H1 (cell line): ENCODE results near the gene ATE1.

Experiments used
- KDM1A ChIP-seq: fragments of 200-600, 300-600 bp; sonication (generic); IDR thresholded peaks from 2 replicates; pipeline ENCODE4 v1.7.1; 2016; ENCODE audit warnings: mild to moderate bottlenecking, low read length, borderline replicate concordance
- POLR2AphosphoS5 ChIP-seq: IDR thresholded peaks from 2 replicates; pipeline ENCODE4 v1.6.1; 2011; ENCODE audit warnings: low read depth, low read length
- TAF1 ChIP-seq: IDR thresholded peaks from 2 replicates; pipeline ENCODE4 v1.6.1; 2011; ENCODE audit warnings: mild to moderate bottlenecking, low read depth, low read length
- TF ChIP-seq, protein P1 (sequence below), 3 experiments: IDR thresholded peaks; 1 replicate in 2 of 3; 2 replicates in 1 of 3; pipeline versions ENCODE4 v1.5.1 to v1.6.1; 2011; ENCODE audit warnings: low read length in 3 of 3, mild to moderate bottlenecking in 3 of 3, inconsistent platforms in 2 of 3, low read depth in 1 of 3, moderate library complexity in 1 of 3; ENCODE audit not compliant: insufficient read depth in 1 of 3; ENCODE audit errors: control extremely low read depth in 1 of 3

DNA sequence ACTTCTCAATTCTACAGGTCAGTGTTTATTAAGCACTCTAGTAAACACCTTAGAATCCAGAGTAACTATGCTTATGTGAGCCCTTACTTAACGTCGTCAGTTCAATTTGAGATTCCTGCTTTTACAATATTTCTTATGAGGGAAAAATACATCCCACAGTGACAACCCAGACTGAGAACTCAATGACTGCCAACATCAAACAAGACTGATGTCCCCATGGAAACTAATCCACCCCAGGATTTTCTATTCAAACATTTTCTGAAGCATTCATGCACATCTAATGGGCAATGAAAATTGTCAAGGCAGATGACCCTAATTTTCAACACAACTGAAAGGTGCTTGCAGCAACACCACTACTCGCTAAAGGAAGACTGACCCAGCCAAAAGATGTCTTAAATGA lies 67.0 kb downstream of the ATE1 start:
- TF ChIP-seq, protein P1, sequence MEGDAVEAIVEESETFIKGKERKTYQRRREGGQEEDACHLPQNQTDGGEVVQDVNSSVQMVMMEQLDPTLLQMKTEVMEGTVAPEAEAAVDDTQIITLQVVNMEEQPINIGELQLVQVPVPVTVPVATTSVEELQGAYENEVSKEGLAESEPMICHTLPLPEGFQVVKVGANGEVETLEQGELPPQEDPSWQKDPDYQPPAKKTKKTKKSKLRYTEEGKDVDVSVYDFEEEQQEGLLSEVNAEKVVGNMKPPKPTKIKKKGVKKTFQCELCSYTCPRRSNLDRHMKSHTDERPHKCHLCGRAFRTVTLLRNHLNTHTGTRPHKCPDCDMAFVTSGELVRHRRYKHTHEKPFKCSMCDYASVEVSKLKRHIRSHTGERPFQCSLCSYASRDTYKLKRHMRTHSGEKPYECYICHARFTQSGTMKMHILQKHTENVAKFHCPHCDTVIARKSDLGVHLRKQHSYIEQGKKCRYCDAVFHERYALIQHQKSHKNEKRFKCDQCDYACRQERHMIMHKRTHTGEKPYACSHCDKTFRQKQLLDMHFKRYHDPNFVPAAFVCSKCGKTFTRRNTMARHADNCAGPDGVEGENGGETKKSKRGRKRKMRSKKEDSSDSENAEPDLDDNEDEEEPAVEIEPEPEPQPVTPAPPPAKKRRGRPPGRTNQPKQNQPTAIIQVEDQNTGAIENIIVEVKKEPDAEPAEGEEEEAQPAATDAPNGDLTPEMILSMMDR (IDR thresholded peaks at IDR 0.05; ENCODE audit: control extremely low read depth in 1 of 3, insufficient read depth in 1 of 3, low read depth in 1 of 3, low read length in 3 of 3), result no peak
- TF ChIP-seq POLR2AphosphoS5 (no peak), KDM1A (no peak), TAF1 (no peak)
